ENCODE measurements around the gene PIK3CB. TPM values are rescaled to one million over a fixed set of nuclear protein-coding genes. Genes with fewer than 3 reads are reported as not detected.
"Not testable (repeated sequence)": the region's sequence is repeated elsewhere in the genome, so short reads cannot be mapped to it uniquely, and the experiment has no call there.

Gene PIK3CB
- total RNA-seq, 5 donors from 2014 or later (not counting 1 experiment from before 2014, with no cell fraction given) = 25.2 to 34.4 (median 30.9) TPM

- H3K4me1 Mint-ChIP-seq = no peaks in the 10 kb centered on the region
- H3K4me3 ChIP-seq (ENCODE audit: control insufficient read depth in 1 of 2, extremely low read depth in 1 of 2, low read length in 1 of 2) = no peak overlapping the region
- H3K36me3 ChIP-seq (ENCODE audit: control insufficient read depth in 2 of 2, extremely low read depth in 1 of 2, insufficient read depth in 1 of 2, low read length in 1 of 2) = no peaks in the 10 kb centered on the region
- CTCF ChIA-PET = no interaction called here
- POLR2A ChIA-PET = no interaction called here
- no peaks in the 10 kb centered on the region for H3K9me3 ChIP-seq
- no peak overlapping the region for H3K27ac ChIP-seq (ENCODE audit: low read length)
- no peak overlapping the region for H3K4me3 Mint-ChIP-seq
- H3K4me1 ChIP-seq (ENCODE audit: control insufficient read depth in 1 of 2, extremely low read depth in 1 of 2, insufficient read depth in 2 of 2, low read length in 2 of 2) = no peaks in the 10 kb centered on the region
- H3K36me3 Mint-ChIP-seq = no peaks in the 10 kb centered on the region
- no peak overlapping the region for H3K27ac Mint-ChIP-seq
- H3K9me3 Mint-ChIP-seq = no peaks in the 10 kb centered on the region
- peaks cover 0 to 3% of the 10 kb centered on the region in 2 experiments for H3K27me3 ChIP-seq (replicated peaks in 1 of 2; ENCODE audit: control insufficient read depth in 2 of 2, extremely low read depth in 1 of 2, insufficient read depth in 2 of 2, low read length in 1 of 2)
- DNase-seq (no peak), ATAC-seq (replicated peaks in 1 of 4) (no peak)
- WGBS (ENCODE audit: insufficient coverage) = 83% methylated on average over 1 of the region's 2 CpGs
- no peaks in the 10 kb centered on the region for H3K27me3 Mint-ChIP-seq
These were observed 14.7 kb upstream of the PIK3CB start for GRCh38 chr3:138849222-138849940.

GRCh38 chr3:138848696-138849095 lies 14.0 kb upstream of the PIK3CB start:
- Histone ChIP-seq H3K9me3 (no peaks in the 10 kb centered on the region), H3K27ac (ENCODE audit: low read length) (no peak overlapping the region), H3K4me1 (ENCODE audit: control insufficient read depth in 1 of 2, extremely low read depth in 1 of 2, insufficient read depth in 2 of 2, low read length in 2 of 2) (no peaks in the 10 kb centered on the region), H3K4me3 (ENCODE audit: control insufficient read depth in 1 of 2, extremely low read depth in 1 of 2, low read length in 1 of 2) (no peak overlapping the region), H3K27me3 (replicated peaks in 1 of 2; ENCODE audit: control insufficient read depth in 2 of 2, extremely low read depth in 1 of 2, insufficient read depth in 2 of 2, low read length in 1 of 2) (peaks cover 0 to 3% of the 10 kb centered on the region in 2 experiments), H3K36me3 (ENCODE audit: control insufficient read depth in 2 of 2, extremely low read depth in 1 of 2, insufficient read depth in 1 of 2, low read length in 1 of 2) (no peaks in the 10 kb centered on the region)
- no peak for ATAC-seq (replicated peaks in 1 of 4)
- no peak for DNase-seq
- no peak overlapping the region for H3K4me3 Mint-ChIP-seq
- H3K27ac Mint-ChIP-seq = no peak overlapping the region
- no peaks in the 10 kb centered on the region for H3K9me3 Mint-ChIP-seq
- ChIA-PET POLR2A (no interaction called here), CTCF (no interaction called here)
- H3K27me3 Mint-ChIP-seq = no peaks in the 10 kb centered on the region
- H3K36me3 Mint-ChIP-seq = no peaks in the 10 kb centered on the region
- H3K4me1 Mint-ChIP-seq = no peaks in the 10 kb centered on the region
- 88% methylated on average over 2 of the region's 4 CpGs for WGBS (ENCODE audit: insufficient coverage)

DNA sequence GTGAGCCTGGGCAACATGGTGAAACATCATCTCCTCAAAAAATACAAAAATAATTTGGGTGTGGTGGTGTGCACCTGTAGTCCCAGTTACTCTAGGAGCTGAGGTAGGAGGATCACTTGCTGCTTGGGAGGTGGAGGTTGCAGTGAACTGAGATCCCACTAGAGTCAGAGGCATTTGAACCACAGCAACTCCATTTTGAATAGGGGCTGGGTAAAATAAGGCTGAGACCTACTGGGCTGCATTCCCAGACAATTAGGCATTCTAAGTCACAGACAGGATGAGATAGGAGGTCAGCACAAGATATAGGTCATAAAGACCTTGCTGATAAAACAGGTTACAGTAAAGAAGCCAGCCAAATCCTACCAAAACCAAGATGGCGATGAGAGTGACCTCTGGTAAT lies 12.1 kb upstream of the PIK3CB start:
- ATAC-seq (replicated peaks in 1 of 4); H3K27me3 Mint-ChIP-seq; POLR2A ChIA-PET; H3K4me1 Mint-ChIP-seq; H3K9me3 Mint-ChIP-seq; H3K36me3 ChIP-seq (ENCODE audit: control insufficient read depth in 2 of 2, extremely low read depth in 1 of 2, insufficient read depth in 1 of 2, low read length in 1 of 2); H3K9me3 ChIP-seq; H3K27me3 ChIP-seq (replicated peaks in 1 of 2; ENCODE audit: control insufficient read depth in 2 of 2, extremely low read depth in 1 of 2, insufficient read depth in 2 of 2, low read length in 1 of 2); DNase-seq; H3K4me3 ChIP-seq (ENCODE audit: control insufficient read depth in 1 of 2, extremely low read depth in 1 of 2, low read length in 1 of 2); H3K36me3 Mint-ChIP-seq; H3K4me1 ChIP-seq (ENCODE audit: control insufficient read depth in 1 of 2, extremely low read depth in 1 of 2, insufficient read depth in 2 of 2, low read length in 2 of 2); H3K27ac ChIP-seq (ENCODE audit: low read length); H3K4me3 Mint-ChIP-seq; H3K27ac Mint-ChIP-seq: not testable (repeated sequence)
- no CpG with 5 or more reads among the region's 1 CpG for WGBS (ENCODE audit: insufficient coverage)
- CTCF ChIA-PET = interaction anchor here in 1 of 2 donors (0.6 kb wide), 1 partner anchor 70 kb away, joined by 4 read pairs; no protein-coding TSS in a partner anchor

DNA sequence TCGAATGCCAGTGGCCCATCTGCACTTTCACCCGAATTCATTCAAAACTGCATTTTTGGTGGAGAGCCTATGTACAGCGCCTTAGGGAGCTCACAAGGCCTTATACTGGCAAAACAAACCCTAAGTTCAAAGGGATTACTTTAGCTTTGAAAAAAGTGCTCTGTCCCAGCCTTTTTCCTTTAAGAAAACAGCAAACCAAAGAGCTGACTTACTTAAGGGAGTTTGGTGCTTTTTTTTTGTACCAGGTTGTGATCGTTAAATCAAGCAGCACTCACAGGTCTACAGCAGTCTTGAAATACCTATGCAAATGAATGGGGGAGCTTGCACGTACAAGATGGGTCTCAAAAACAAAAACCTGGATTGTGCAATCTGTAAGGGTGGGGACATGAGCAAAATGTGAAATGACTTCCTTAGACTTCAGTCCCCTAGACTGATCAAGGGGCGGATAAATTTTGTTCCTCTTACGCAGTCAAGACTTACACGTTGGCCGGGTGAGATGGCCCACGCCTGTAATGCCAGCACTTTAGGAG lies 11.6 kb upstream of the PIK3CB start:
- no peaks in the 10 kb centered on the region for H3K4me1 Mint-ChIP-seq
- Histone ChIP-seq H3K27ac (ENCODE audit: low read length) (no peak overlapping the region), H3K9me3 (no peaks in the 10 kb centered on the region), H3K4me1 (ENCODE audit: control insufficient read depth in 1 of 2, extremely low read depth in 1 of 2, insufficient read depth in 2 of 2, low read length in 2 of 2) (no peaks in the 10 kb centered on the region), H3K36me3 (ENCODE audit: control insufficient read depth in 2 of 2, extremely low read depth in 1 of 2, insufficient read depth in 1 of 2, low read length in 1 of 2) (no peaks in the 10 kb centered on the region), H3K27me3 (replicated peaks in 1 of 2; ENCODE audit: control insufficient read depth in 2 of 2, extremely low read depth in 1 of 2, insufficient read depth in 2 of 2, low read length in 1 of 2) (peaks cover 0 to 5% of the 10 kb centered on the region in 2 experiments), H3K4me3 (ENCODE audit: control insufficient read depth in 1 of 2, extremely low read depth in 1 of 2, low read length in 1 of 2) (no peak overlapping the region)
- WGBS (ENCODE audit: insufficient coverage) = 67% methylated on average over 3 of the region's 10 CpGs
- ATAC-seq (replicated peaks in 1 of 4) (no peak), DNase-seq (no peak)
- H3K9me3 Mint-ChIP-seq = no peaks in the 10 kb centered on the region
- H3K27ac Mint-ChIP-seq = no peak overlapping the region
- ChIA-PET CTCF (no interaction called here), POLR2A (interaction anchor here in 1 of 2 donors (0.6 kb wide), 1 partner anchor 94 kb away, joined by 5 read pairs; no protein-coding TSS in a partner anchor)
- H3K27me3 Mint-ChIP-seq = no peaks in the 10 kb centered on the region
- no peak overlapping the region for H3K4me3 Mint-ChIP-seq
- H3K36me3 Mint-ChIP-seq = no peaks in the 10 kb centered on the region

DNA sequence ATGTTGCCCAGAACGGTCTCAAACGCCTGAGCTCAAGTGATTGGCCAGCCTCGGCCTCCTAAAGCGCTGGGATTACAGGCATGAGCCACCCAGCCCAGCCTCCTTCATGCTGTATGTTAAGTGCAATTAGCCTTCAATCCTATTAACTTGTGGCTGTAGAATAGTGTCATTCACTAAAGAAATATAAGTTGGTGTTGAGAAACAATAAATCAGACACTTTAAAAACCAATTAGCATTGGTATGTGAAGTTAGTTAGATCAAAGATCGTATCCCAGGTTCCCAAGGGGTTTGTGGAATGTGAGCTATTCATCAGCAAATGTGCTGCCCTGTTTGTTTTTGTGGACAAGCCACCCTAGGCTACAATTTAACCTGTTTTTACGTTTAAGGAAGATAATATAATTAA lies 11.0 kb upstream of the PIK3CB start:
- no peaks in the 10 kb centered on the region for H3K4me1 Mint-ChIP-seq
- no peaks in the 10 kb centered on the region for H3K4me1 ChIP-seq (ENCODE audit: control insufficient read depth in 1 of 2, extremely low read depth in 1 of 2, insufficient read depth in 2 of 2, low read length in 2 of 2)
- no peaks in the 10 kb centered on the region for H3K27me3 Mint-ChIP-seq
- H3K9me3 Mint-ChIP-seq = no peaks in the 10 kb centered on the region
- ATAC-seq (replicated peaks in 1 of 4) (no peak), DNase-seq (no peak)
- H3K9me3 ChIP-seq = no peaks in the 10 kb centered on the region
- H3K27ac Mint-ChIP-seq = no peak overlapping the region
- no CpG with 5 or more reads among the region's 6 CpGs for WGBS (ENCODE audit: insufficient coverage)
- CTCF ChIA-PET = no interaction called here
- H3K4me3 Mint-ChIP-seq = no peak overlapping the region
- POLR2A ChIA-PET = interaction anchor here in 1 of 2 donors (0.6 kb wide), 1 partner anchor 94 kb away, joined by 5 read pairs; no protein-coding TSS in a partner anchor
- no peaks in the 10 kb centered on the region for H3K36me3 Mint-ChIP-seq
- H3K4me3 ChIP-seq (ENCODE audit: control insufficient read depth in 1 of 2, extremely low read depth in 1 of 2, low read length in 1 of 2) = no peak overlapping the region
- H3K27me3 ChIP-seq (replicated peaks in 1 of 2; ENCODE audit: control insufficient read depth in 2 of 2, extremely low read depth in 1 of 2, insufficient read depth in 2 of 2, low read length in 1 of 2) = peaks cover 0 to 8% of the 10 kb centered on the region in 2 experiments
- no peaks in the 10 kb centered on the region for H3K36me3 ChIP-seq (ENCODE audit: control insufficient read depth in 2 of 2, extremely low read depth in 1 of 2, insufficient read depth in 1 of 2, low read length in 1 of 2)
- H3K27ac ChIP-seq (ENCODE audit: low read length) = no peak overlapping the region

- ChIA-PET CTCF (no interaction called here), POLR2A (no interaction called here)
- no peak overlapping the region for H3K4me3 ChIP-seq (ENCODE audit: control insufficient read depth in 1 of 2, extremely low read depth in 1 of 2, low read length in 1 of 2)
- H3K27ac ChIP-seq (ENCODE audit: low read length) = no peak overlapping the region
- H3K27me3 ChIP-seq (replicated peaks in 1 of 2; ENCODE audit: control insufficient read depth in 2 of 2, extremely low read depth in 1 of 2, insufficient read depth in 2 of 2, low read length in 1 of 2) = peaks cover 0 to 8% of the 10 kb centered on the region in 2 experiments
- H3K9me3 ChIP-seq = no peaks in the 10 kb centered on the region
- no peak for DNase-seq
- no peaks in the 10 kb centered on the region for H3K36me3 ChIP-seq (ENCODE audit: control insufficient read depth in 2 of 2, extremely low read depth in 1 of 2, insufficient read depth in 1 of 2, low read length in 1 of 2)
- no peaks in the 10 kb centered on the region for H3K9me3 Mint-ChIP-seq
- H3K27me3 Mint-ChIP-seq = no peaks in the 10 kb centered on the region
- 100% methylated on average over 5 of the region's 7 CpGs for WGBS (ENCODE audit: insufficient coverage)
- H3K4me3 Mint-ChIP-seq = no peak overlapping the region
- no peak overlapping the region for H3K27ac Mint-ChIP-seq
- no peaks in the 10 kb centered on the region for H3K36me3 Mint-ChIP-seq
- H3K4me1 Mint-ChIP-seq = no peaks in the 10 kb centered on the region
- H3K4me1 ChIP-seq (ENCODE audit: control insufficient read depth in 1 of 2, extremely low read depth in 1 of 2, insufficient read depth in 2 of 2, low read length in 2 of 2) = no peaks in the 10 kb centered on the region
- ATAC-seq (replicated peaks in 1 of 4) = no peak
These were observed 10.5 kb upstream of the PIK3CB start for GRCh38 chr3:138845181-138845601.
